Neural cell (in vitro differentiated cells): ENCODE measurements around the gene MYBBP1A. TPM values are rescaled to one million over a fixed set of nuclear protein-coding genes. Genes with fewer than 3 reads are reported as not detected.
A peak's percentile ranks its signal among the peaks of the same experiment; 100 is the strongest.

Source experiments
- H2AFZ ChIP-seq: fragments of 200-600, 300-800 bp; sonication (generic), shearing (Covaris generic); 2 replicates; pipeline ENCODE4 v1.6.0; 2014; ENCODE audit warnings: low read depth, mild to moderate bottlenecking, antibody characterized with exemption, low read length, moderate library complexity
- H3F3A ChIP-seq: fragments of 200-600 bp; shearing (Covaris generic); 2 replicates; pipeline ENCODE4 v1.6.1; 2016; ENCODE audit warnings: mild to moderate bottlenecking, moderate library complexity, mixed read lengths, antibody characterized with exemption, low read length; ENCODE audit not compliant: insufficient read depth, poor library complexity, severe bottlenecking
- H3K27ac ChIP-seq: fragments of 200-600, 300-800 bp; sonication (generic), shearing (Covaris generic); 2 replicates; pipeline ENCODE4 v1.5.1; 2014; ENCODE audit warnings: mild to moderate bottlenecking, low read length, moderate library complexity
- H3K27me3 ChIP-seq: fragments of 300-800, 200-600 bp; sonication (generic), shearing (Covaris generic); 2 replicates; pipeline ENCODE4 v1.6.0; 2014; ENCODE audit warnings: mild to moderate bottlenecking, low read depth, low read length, moderate library complexity; ENCODE audit not compliant: insufficient read depth
- H3K36me3 ChIP-seq: fragments of 300-800, 200-600 bp; sonication (generic), shearing (Covaris generic); 2 replicates; pipeline ENCODE4 v1.5.1; 2014; ENCODE audit warnings: mild to moderate bottlenecking, antibody characterized with exemption, low read length, moderate library complexity; ENCODE audit not compliant: insufficient read depth
- H3K4me2 ChIP-seq: fragments of 300-800, 200-600 bp; sonication (generic), shearing (Covaris generic); 2 replicates; pipeline ENCODE4 v1.6.0; 2014; ENCODE audit warnings: mild to moderate bottlenecking, low read length
- H3K4me3 ChIP-seq: fragments of 300-800, 200-600 bp; sonication (generic), shearing (Covaris generic); 2 replicates; pipeline ENCODE4 v1.5.1; 2014; ENCODE audit warnings: mild to moderate bottlenecking, low read length, moderate library complexity
- H3K79me2 ChIP-seq: fragments of 200-600 bp; shearing (Covaris generic); replicated peaks from 2 replicates; pipeline ENCODE4 v1.6.0; 2014; ENCODE audit warnings: mild to moderate bottlenecking, low read length, moderate library complexity; ENCODE audit not compliant: insufficient read depth
- H3K9ac ChIP-seq: fragments of 300-800, 200-600 bp; sonication (generic), shearing (Covaris generic); 2 replicates; pipeline ENCODE4 v1.6.1; 2016; ENCODE audit warnings: mild to moderate bottlenecking, low read length, mixed read lengths
- H3K9me2 ChIP-seq: fragments of 200-600 bp; shearing (Covaris generic); 2 replicates; pipeline ENCODE4 v1.6.1; 2016; ENCODE audit warnings: mild to moderate bottlenecking, low read length, mixed read lengths; ENCODE audit not compliant: insufficient read depth
- H3K9me3 ChIP-seq: fragments of 200-600, 300-800 bp; sonication (generic), shearing (Covaris generic); 2 replicates; pipeline ENCODE4 v1.6.1; 2016; ENCODE audit warnings: mild to moderate bottlenecking, mixed run types, low read length, moderate library complexity, mixed read lengths
- H4K20me1 ChIP-seq: fragments of 200-600 bp; shearing (Covaris generic); 2 replicates; pipeline ENCODE4 v1.6.1; 2016; ENCODE audit warnings: mild to moderate bottlenecking, mixed run types; ENCODE audit not compliant: insufficient read depth
- CTCF ChIP-seq: fragments of 450-650 bp; IDR thresholded peaks from 2 replicates; pipeline ENCODE4 v1.5.1; 2014; ENCODE audit warnings: antibody characterized with exemption, mild to moderate bottlenecking, moderate library complexity; ENCODE audit not compliant: poor library complexity, severe bottlenecking
- EP300 ChIP-seq: fragments of 450-650 bp; conservative IDR thresholded peaks from 2 replicates; pipeline ENCODE4 v1.6.1; 2014; ENCODE audit warnings: antibody characterized with exemption, mild to moderate bottlenecking, moderate library complexity; ENCODE audit not compliant: poor library complexity, severe bottlenecking
- EZH2 ChIP-seq: fragments of 200-600, 300-800 bp; shearing (Covaris generic), sonication (generic); IDR thresholded peaks from 2 replicates; pipeline ENCODE4 v1.6.1; 2014; ENCODE audit warnings: antibody characterized with exemption, low read length, borderline replicate concordance, mild to moderate bottlenecking; ENCODE audit not compliant: insufficient read depth, poor library complexity, severe bottlenecking
- MXI1 ChIP-seq: fragments of 450-650 bp; conservative IDR thresholded peaks from 2 replicates; pipeline ENCODE4 v1.6.1; 2014; ENCODE audit warnings: antibody characterized with exemption, mild to moderate bottlenecking; ENCODE audit not compliant: poor library complexity, severe bottlenecking
- POLR2AphosphoS5 ChIP-seq: IDR thresholded peaks from 2 replicates; pipeline ENCODE4 v1.6.1; 2012
- RAD21 ChIP-seq: fragments of 450-650 bp; conservative IDR thresholded peaks from 2 replicates; pipeline ENCODE4 v1.6.1; 2014; ENCODE audit warnings: antibody characterized with exemption, mild to moderate bottlenecking, moderate library complexity
- REST ChIP-seq: IDR thresholded peaks from 2 replicates; pipeline ENCODE4 v1.6.1; 2012; ENCODE audit warnings: borderline replicate concordance
- SMC3 ChIP-seq: fragments of 450-650 bp; conservative IDR thresholded peaks from 2 replicates; pipeline ENCODE4 v1.6.1; 2014; ENCODE audit warnings: antibody characterized with exemption, mild to moderate bottlenecking, moderate library complexity; ENCODE audit not compliant: poor library complexity
- TAF1 ChIP-seq: IDR thresholded peaks from 2 replicates; pipeline ENCODE4 v1.6.1; 2012; ENCODE audit warnings: low read depth
- polyA plus RNA-seq: library from polyadenylated mRNA; depleted of rRNA; stranded (reverse); fragments of >200 nt; gene quantifications from 2 replicates; pipeline ENCODE4 v1.2.3, GENCODE V29; 2014

MYBBP1A gene
- polyA plus RNA-seq, 1 donor from 2014 or later: 15.6 TPM

- H3K4me3 ChIP-seq: no peak overlapping the region
Measured at GRCh38 chr17:4569591-4569990, 14.4 kb upstream of the MYBBP1A start.

DNA sequence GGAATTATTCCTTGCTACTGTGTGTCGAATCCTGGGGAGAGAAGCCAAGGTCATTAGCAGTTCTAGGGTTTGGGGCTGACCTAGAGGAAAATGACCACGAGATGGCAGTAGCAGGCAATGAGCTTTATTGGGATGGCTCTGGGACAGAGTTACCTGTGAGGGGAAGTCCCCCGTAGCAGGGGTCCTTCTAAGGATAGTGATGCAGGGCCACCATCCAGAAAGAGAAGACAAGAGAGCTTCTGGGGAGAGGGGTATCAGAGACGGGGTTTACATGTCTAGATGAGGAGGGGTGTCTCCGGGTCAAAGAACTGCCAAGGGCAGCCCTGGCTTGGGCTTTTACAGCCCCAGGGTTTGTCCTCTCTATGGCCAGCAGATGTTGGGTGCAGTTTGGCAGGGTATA is 11.6 kb upstream of the MYBBP1A start:
- H3K79me2 ChIP-seq: no peaks in the 10 kb centered on the region
- H3K27me3 ChIP-seq: no peaks in the 10 kb centered on the region
- no peak overlapping the region for H3K9ac ChIP-seq
- TF ChIP-seq EP300 (no peak), EZH2 (no peak), TAF1 (no peak), MXI1 (no peak), RAD21 (peak; percentile 66), CTCF (peak; percentile 67)

More at GRCh38 chr17:4569591-4569990, 14.4 kb upstream of the MYBBP1A start:
- H3K36me3 ChIP-seq: no peaks in the 10 kb centered on the region
- no peaks in the 10 kb centered on the region for H3F3A ChIP-seq
- H3K9me3 ChIP-seq: no peaks in the 10 kb centered on the region
- TF ChIP-seq TAF1 (no peak), RAD21 (no peak), CTCF (no peak), POLR2AphosphoS5 (no peak), MXI1 (no peak), EZH2 (no peak), REST (no peak), SMC3 (no peak), EP300 (no peak)
- H3K9me2 ChIP-seq: no peaks in the 10 kb centered on the region
- H3K27me3 ChIP-seq: no peaks in the 10 kb centered on the region
- H3K79me2 ChIP-seq: no peaks in the 10 kb centered on the region
- H3K27ac ChIP-seq: no peak overlapping the region
- H3K9ac ChIP-seq: no peak overlapping the region
- H4K20me1 ChIP-seq: no peaks in the 10 kb centered on the region
- H2AFZ ChIP-seq: no peak overlapping the region
- no peak overlapping the region for H3K4me2 ChIP-seq

More for the DNA sequence above, 11.6 kb upstream of the MYBBP1A start:
- Histone ChIP-seq H4K20me1 (no peaks in the 10 kb centered on the region), H3K4me2 (no peak overlapping the region), H2AFZ (no peak overlapping the region), H3K9me3 (no peaks in the 10 kb centered on the region), H3K27ac (no peak overlapping the region), H3K36me3 (no peaks in the 10 kb centered on the region), H3K4me3 (no peak overlapping the region), H3K9me2 (no peaks in the 10 kb centered on the region), H3F3A (no peaks in the 10 kb centered on the region)
